T-helper 2 cell treated with Interferon-gamma antibody and Interleukin-4, amounts not matched to agents 5 μg/mL and 100 μg/mL, for 36 hours (primary cell): Measurements from ENCODE around the gene ZMYND11.
"Not testable (repeated sequence)": the region's sequence is repeated elsewhere in the genome, so short reads cannot be mapped to it uniquely, and the experiment has no call there.

Experiments
- DNase-seq: peaks from one replicate; pipeline ENCODE4 v3.0.0; 2021; ENCODE audit warnings: low spot score
- H3K27ac Mint-ChIP-seq: one replicate; pipeline ENCODE4 v1.8.0; 2021; ENCODE audit warnings: mild to moderate bottlenecking, mixed read lengths
- H3K27me3 Mint-ChIP-seq: one replicate; pipeline ENCODE4 v1.8.0; 2021; ENCODE audit warnings: low read depth, mixed read lengths
- H3K36me3 Mint-ChIP-seq: one replicate; pipeline ENCODE4 v1.8.0; 2021; ENCODE audit warnings: low read depth, mixed read lengths
- H3K4me1 Mint-ChIP-seq: one replicate; pipeline ENCODE4 v1.8.0; 2021; ENCODE audit warnings: low read depth, mixed read lengths
- H3K4me3 Mint-ChIP-seq: one replicate; pipeline ENCODE4 v1.8.0; 2022; ENCODE audit warnings: mild to moderate bottlenecking, moderate library complexity, mixed read lengths
- H3K9me3 Mint-ChIP-seq: one replicate; pipeline ENCODE4 v1.8.0; 2021; ENCODE audit warnings: mixed read lengths

ZMYND11 gene

DNA sequence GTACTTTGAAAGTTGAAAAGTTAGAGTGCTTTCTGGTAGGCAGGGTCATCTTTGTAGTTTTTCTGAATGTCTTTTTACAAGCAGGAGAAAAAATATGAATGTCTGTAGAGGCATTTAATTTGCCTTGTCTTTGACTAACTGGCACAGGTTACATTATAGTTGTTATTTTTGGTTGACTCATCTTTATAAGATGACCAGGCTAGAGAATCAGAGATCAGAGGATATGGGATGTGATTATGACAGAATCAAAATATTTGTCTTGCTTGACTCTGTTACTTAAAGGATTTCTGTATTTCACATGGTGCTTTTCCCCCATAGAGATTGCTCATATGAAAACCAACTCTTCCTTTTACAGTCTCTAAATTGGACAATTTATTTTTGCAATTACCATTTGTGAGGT is 2.4 kb downstream of the ZMYND11 start:
- H3K4me3 Mint-ChIP-seq, result no peak overlapping the region
- DNase-seq, result no peak
- H3K4me1 Mint-ChIP-seq, result peaks cover 31% of the 10 kb centered on the region
- H3K36me3 Mint-ChIP-seq, result no peaks in the 10 kb centered on the region
- no peaks in the 10 kb centered on the region for H3K9me3 Mint-ChIP-seq
- H3K27ac Mint-ChIP-seq, result no peak overlapping the region
- peaks cover 2% of the 10 kb centered on the region for H3K27me3 Mint-ChIP-seq

DNA sequence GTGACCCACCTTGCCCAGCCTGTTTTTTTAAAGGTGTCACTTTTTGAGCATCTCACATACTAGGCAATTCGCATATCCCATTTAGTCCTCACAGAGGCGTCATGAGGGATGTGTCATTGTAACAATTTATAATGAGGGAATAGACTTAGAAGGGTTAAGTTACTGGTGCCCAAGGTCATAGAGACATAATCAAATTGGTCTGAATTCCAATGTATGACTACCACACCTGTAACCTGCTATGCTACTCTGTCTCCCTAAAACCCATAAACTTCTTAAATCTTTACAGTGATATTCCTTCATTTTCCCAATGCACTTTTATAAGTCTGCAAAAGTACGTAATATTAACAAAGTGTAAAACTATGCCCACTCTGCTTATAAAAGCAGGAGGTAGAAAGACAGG is 7.1 kb downstream of the ZMYND11 start:
- no peak overlapping the region for H3K27ac Mint-ChIP-seq
- DNase-seq, result no peak
- peaks cover 7% of the 10 kb centered on the region for H3K36me3 Mint-ChIP-seq
- H3K4me3 Mint-ChIP-seq, result no peak overlapping the region
- peaks cover 17% of the 10 kb centered on the region for H3K9me3 Mint-ChIP-seq
- H3K27me3 Mint-ChIP-seq, result no peaks in the 10 kb centered on the region
- H3K4me1 Mint-ChIP-seq, result peaks cover 14% of the 10 kb centered on the region

DNA sequence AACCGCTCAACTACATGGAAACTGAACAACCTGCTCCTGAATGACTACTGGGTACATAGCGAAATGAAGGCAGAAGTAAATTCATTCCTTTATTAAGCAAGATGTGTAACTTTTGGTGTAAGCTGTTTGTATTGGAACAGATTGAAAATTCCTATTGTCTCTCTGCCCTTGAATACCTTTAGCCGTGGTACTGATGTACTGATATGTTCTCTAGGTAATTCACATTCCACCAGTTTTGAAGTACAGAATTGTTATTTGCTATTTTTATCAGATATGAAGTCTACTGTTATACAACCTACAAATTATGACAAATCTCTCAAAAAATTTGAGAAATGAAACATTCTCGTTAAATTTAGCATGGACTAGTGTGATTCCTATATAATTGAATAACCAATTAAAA is 17.7 kb downstream of the ZMYND11 start:
- Mint-ChIP-seq H3K4me1 (peaks cover 2% of the 10 kb centered on the region), H3K4me3 (no peak overlapping the region), H3K27me3 (no peaks in the 10 kb centered on the region), H3K27ac (no peak overlapping the region), H3K9me3 (peaks cover 2% of the 10 kb centered on the region), H3K36me3 (peaks cover 9% of the 10 kb centered on the region)
- no peak for DNase-seq

DNA sequence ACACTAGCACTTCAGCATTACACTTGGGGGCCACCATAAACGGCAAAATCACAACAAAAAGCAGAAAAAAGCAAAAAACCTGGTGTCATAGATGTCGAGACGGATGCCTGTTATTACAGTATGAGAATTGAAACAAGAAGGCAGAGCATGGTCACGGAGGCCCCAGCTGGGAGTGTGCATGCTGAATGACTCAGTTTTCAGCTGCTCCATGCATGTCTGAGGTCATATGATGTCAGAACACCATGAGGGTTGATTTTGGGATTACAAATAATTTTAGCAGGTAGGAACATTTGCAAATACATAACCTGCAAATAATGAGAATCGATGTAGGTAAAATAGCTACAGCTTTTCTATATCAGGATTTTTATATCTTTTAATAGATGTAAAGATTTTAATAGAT is 19.1 kb downstream of the ZMYND11 start:
- Mint-ChIP-seq H3K27ac (no peak overlapping the region), H3K4me1 (peaks cover 2% of the 10 kb centered on the region), H3K9me3 (no peaks in the 10 kb centered on the region), H3K4me3 (no peak overlapping the region), H3K36me3 (peaks cover 9% of the 10 kb centered on the region), H3K27me3 (no peaks in the 10 kb centered on the region)
- DNase-seq, result no peak

- Mint-ChIP-seq H3K4me1 (no peaks in the 10 kb centered on the region), H3K4me3 (no peak overlapping the region), H3K36me3 (peaks cover 5% of the 10 kb centered on the region), H3K27me3 (no peaks in the 10 kb centered on the region), H3K9me3 (peaks cover 20% of the 10 kb centered on the region), H3K27ac (no peak overlapping the region)
- DNase-seq, result no peak
Observed at GRCh38 chr10:167383-167782, 32.1 kb downstream of the ZMYND11 start.

- Mint-ChIP-seq H3K27ac (no peak overlapping the region), H3K36me3 (peaks cover 3% of the 10 kb centered on the region), H3K4me1 (peaks cover 5% of the 10 kb centered on the region), H3K9me3 (peaks cover 6% of the 10 kb centered on the region), H3K4me3 (no peak overlapping the region), H3K27me3 (no peaks in the 10 kb centered on the region)
- DNase-seq, result no peak
Observed at GRCh38 chr10:173741-174140, 38.5 kb downstream of the ZMYND11 start.

- H3K9me3 Mint-ChIP-seq, result no peaks in the 10 kb centered on the region
- no peaks in the 10 kb centered on the region for H3K27me3 Mint-ChIP-seq
- H3K36me3 Mint-ChIP-seq, result peaks cover 8% of the 10 kb centered on the region
- H3K4me1 Mint-ChIP-seq, result peaks cover 5% of the 10 kb centered on the region
- DNase-seq, result no peak
- no peak overlapping the region for H3K4me3 Mint-ChIP-seq
- H3K27ac Mint-ChIP-seq, result no peak overlapping the region
Observed at GRCh38 chr10:176677-177076, 41.4 kb downstream of the ZMYND11 start.

- no peak overlapping the region for H3K27ac Mint-ChIP-seq
- peaks cover 14% of the 10 kb centered on the region for H3K4me1 Mint-ChIP-seq
- H3K27me3 Mint-ChIP-seq, result no peaks in the 10 kb centered on the region
- peaks cover 21% of the 10 kb centered on the region for H3K36me3 Mint-ChIP-seq
- H3K4me3 Mint-ChIP-seq, result no peak overlapping the region
- peaks cover 1% of the 10 kb centered on the region for H3K9me3 Mint-ChIP-seq
- no peak for DNase-seq
Observed at GRCh38 chr10:178208-178607, 43.0 kb downstream of the ZMYND11 start.

GRCh38 chr10:178723-179122 is 43.5 kb downstream of the ZMYND11 start:
- Mint-ChIP-seq H3K27ac (no peak overlapping the region), H3K9me3 (peaks cover 6% of the 10 kb centered on the region), H3K27me3 (no peaks in the 10 kb centered on the region), H3K4me1 (peaks cover 14% of the 10 kb centered on the region), H3K36me3 (peaks cover 25% of the 10 kb centered on the region), H3K4me3 (no peak overlapping the region)
- DNase-seq, result no peak

- H3K36me3 Mint-ChIP-seq, result peaks cover 40% of the 10 kb centered on the region
- no peak overlapping the region for H3K4me3 Mint-ChIP-seq
- DNase-seq, result peak; percentile 32
- H3K27ac Mint-ChIP-seq, result peak overlapping the region; percentile 68
- H3K4me1 Mint-ChIP-seq, result peaks cover 12% of the 10 kb centered on the region
- H3K27me3 Mint-ChIP-seq, result no peaks in the 10 kb centered on the region
- H3K9me3 Mint-ChIP-seq, result peaks cover 21% of the 10 kb centered on the region
Observed at GRCh38 chr10:182441-183201, 47.4 kb downstream of the ZMYND11 start.

DNA sequence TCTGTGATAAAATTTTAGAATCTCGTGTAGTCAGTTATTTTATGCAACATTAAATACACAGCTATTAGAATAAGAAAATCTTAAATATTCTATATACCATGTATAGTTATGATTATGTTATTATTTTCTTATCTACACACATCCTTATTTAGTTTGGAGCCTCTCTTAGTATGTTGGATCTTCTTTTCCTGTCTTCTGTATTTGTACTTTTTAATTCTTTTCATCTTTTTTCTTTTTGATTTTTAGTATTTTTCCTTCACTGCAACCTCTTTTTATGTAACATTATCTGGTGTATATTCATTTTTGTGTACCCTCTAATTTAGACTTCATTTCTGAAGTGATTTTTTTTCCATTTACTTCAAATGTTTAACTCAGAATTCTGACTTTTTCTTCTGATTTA is 48.9 kb downstream of the ZMYND11 start:
- Mint-ChIP-seq H3K36me3 (peaks cover 42% of the 10 kb centered on the region), H3K4me1 (peaks cover 14% of the 10 kb centered on the region), H3K27me3 (no peaks in the 10 kb centered on the region), H3K4me3 (no peak overlapping the region), H3K27ac (no peak overlapping the region), H3K9me3 (peaks cover 21% of the 10 kb centered on the region)
- DNase-seq, result no peak

- Mint-ChIP-seq H3K4me3 (no peak overlapping the region), H3K27me3 (no peaks in the 10 kb centered on the region), H3K27ac (no peak overlapping the region), H3K36me3 (peaks cover 45% of the 10 kb centered on the region), H3K9me3 (peaks cover 21% of the 10 kb centered on the region), H3K4me1 (peaks cover 14% of the 10 kb centered on the region)
- no peak for DNase-seq
Observed at GRCh38 chr10:184911-185310, 49.7 kb downstream of the ZMYND11 start.

DNA sequence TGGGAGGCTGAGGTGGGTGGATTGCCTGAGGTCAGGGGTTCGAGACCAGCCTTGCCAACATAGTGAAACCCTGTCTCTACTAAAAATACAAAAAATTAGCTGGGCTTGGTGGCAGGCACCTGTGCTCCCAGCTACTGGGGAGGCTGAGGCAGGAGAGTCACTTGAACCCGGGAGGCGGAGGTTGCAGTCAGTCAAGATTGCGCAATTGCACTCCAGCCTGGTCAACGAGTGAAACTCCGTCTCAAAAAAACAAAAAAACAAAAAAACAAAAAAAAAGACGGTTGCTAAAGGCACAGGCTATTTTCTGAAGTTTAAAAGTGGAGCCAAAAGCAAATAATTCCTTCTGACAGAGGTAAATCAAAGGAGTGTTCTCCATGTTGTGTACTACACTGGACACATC is 50.3 kb downstream of the ZMYND11 start:
- H3K27ac Mint-ChIP-seq, H3K27me3 Mint-ChIP-seq, H3K4me3 Mint-ChIP-seq, DNase-seq: not testable (repeated sequence)
- H3K9me3 Mint-ChIP-seq, result peaks cover 21% of the 10 kb centered on the region
- peaks cover 43% of the 10 kb centered on the region for H3K36me3 Mint-ChIP-seq
- H3K4me1 Mint-ChIP-seq, result peaks cover 14% of the 10 kb centered on the region

GRCh38 chr10:186911-187310 is 51.7 kb downstream of the ZMYND11 start:
- H3K27me3 Mint-ChIP-seq, result no peaks in the 10 kb centered on the region
- H3K27ac Mint-ChIP-seq, result no peak overlapping the region
- peaks cover 21% of the 10 kb centered on the region for H3K9me3 Mint-ChIP-seq
- peaks cover 14% of the 10 kb centered on the region for H3K4me1 Mint-ChIP-seq
- DNase-seq, result no peak
- H3K4me3 Mint-ChIP-seq, result no peak overlapping the region
- H3K36me3 Mint-ChIP-seq, result peaks cover 43% of the 10 kb centered on the region

- peaks cover 27% of the 10 kb centered on the region for H3K36me3 Mint-ChIP-seq
- H3K4me1 Mint-ChIP-seq, result peaks cover 5% of the 10 kb centered on the region
- no peaks in the 10 kb centered on the region for H3K27me3 Mint-ChIP-seq
- peaks cover 16% of the 10 kb centered on the region for H3K9me3 Mint-ChIP-seq
- no peak for DNase-seq
- no peak overlapping the region for H3K4me3 Mint-ChIP-seq
- no peak overlapping the region for H3K27ac Mint-ChIP-seq
Observed at GRCh38 chr10:188546-188945, 53.3 kb downstream of the ZMYND11 start.
